Natural killer cell (primary cell): ENCODE measurements around the gene U2AF1. TPM values are rescaled to one million over a fixed set of nuclear protein-coding genes. Genes with fewer than 3 reads are reported as not detected.
"Not testable (repeated sequence)": the region's sequence is repeated elsewhere in the genome, so short reads cannot be mapped to it uniquely, and the experiment has no call there.

Experiments
- ATAC-seq, 3 donors: fragments of 150-1000 bp in 2 of 3; fragments of 200-7000 bp in 1 of 3; cut with Tn5 transposase; 1 replicate in 1 of 3; 2 replicates in 2 of 3; pipeline ENCODE4 v1.10.0; 2021; ENCODE audit warnings: mild to moderate bottlenecking in 2 of 3, moderate library complexity in 2 of 3
- DNase-seq, 2 donors: peaks; one replicate each; pipeline versions ENCODE4 v3.0.0 to v3.0.0-alpha.2; 2013 to 2021; ENCODE audit warnings: mixed read lengths in 1 of 2
- H3K27ac ChIP-seq: one replicate; pipeline ENCODE4 v1.5.1; 2013; ENCODE audit warnings: mild to moderate bottlenecking, low read length
- H3K27me3 ChIP-seq: one replicate; pipeline ENCODE4 v1.6.1; 2013; ENCODE audit warnings: low read length; ENCODE audit not compliant: control insufficient read depth, insufficient read depth
- H3K36me3 ChIP-seq: one replicate; pipeline ENCODE4 v1.6.1; 2013; ENCODE audit warnings: low read length; ENCODE audit not compliant: control insufficient read depth, insufficient read depth
- H3K4me1 ChIP-seq: one replicate; pipeline ENCODE4 v1.6.1; 2013; ENCODE audit warnings: low read length; ENCODE audit not compliant: control insufficient read depth, insufficient read depth
- H3K4me3 ChIP-seq: one replicate; pipeline ENCODE4 v1.5.1; 2013; ENCODE audit warnings: low read length
- H3K9me3 ChIP-seq: one replicate; pipeline ENCODE4 v1.6.1; 2013; ENCODE audit warnings: low read length; ENCODE audit not compliant: control insufficient read depth, insufficient read depth
- H3K27ac Mint-ChIP-seq, 2 donors: one replicate each; pipeline ENCODE4 v1.8.0; 2022; ENCODE audit warnings: mild to moderate bottlenecking in 2 of 2, mixed read lengths in 2 of 2, moderate library complexity in 1 of 2
- H3K27me3 Mint-ChIP-seq, 2 donors: one replicate each; pipeline ENCODE4 v1.8.0; 2022; ENCODE audit warnings: low read depth in 2 of 2, mixed read lengths in 2 of 2
- H3K36me3 Mint-ChIP-seq: one replicate; pipeline ENCODE4 v1.8.0; 2022; ENCODE audit warnings: mixed read lengths
- H3K4me1 Mint-ChIP-seq, 2 donors: one replicate each; pipeline ENCODE4 v1.8.0; 2022; ENCODE audit warnings: mixed read lengths in 2 of 2
- H3K4me3 Mint-ChIP-seq: one replicate; pipeline ENCODE4 v1.8.0; 2022; ENCODE audit warnings: mild to moderate bottlenecking, moderate library complexity, mixed read lengths
- H3K9me3 Mint-ChIP-seq, 2 donors: one replicate each; pipeline ENCODE4 v1.8.0; 2022; ENCODE audit warnings: mixed read lengths in 2 of 2
- WGBS: methylation state at CpG from one replicate; pipeline ENCODE4 v1.1.7; 2013; ENCODE audit warnings: missing lambda C conversion rate; ENCODE audit not compliant: insufficient coverage; 5-methylcytosine and 5-hydroxymethylcytosine counted together
- intact Hi-C: fragments of 100-400 bp; cut with micrococcal nuclease; formaldehyde crosslinking; loops from one replicate; pipeline ENCODE4 v1.14.2; 2022
- total RNA-seq, 4 donors: library from RNA; stranded (reverse); fragments of 120-200 nt in 1 of 4; gene quantifications; one replicate each; pipeline versions ENCODE4 v1.2.3 to v1.2.4, GENCODE V29; 2013 to 2022

U2AF1 gene
- total RNA-seq, 3 donors from 2014 or later (not counting 1 experiment from before 2014, with no cell fraction given) = 9.0 to 363 (median 273) TPM

DNA sequence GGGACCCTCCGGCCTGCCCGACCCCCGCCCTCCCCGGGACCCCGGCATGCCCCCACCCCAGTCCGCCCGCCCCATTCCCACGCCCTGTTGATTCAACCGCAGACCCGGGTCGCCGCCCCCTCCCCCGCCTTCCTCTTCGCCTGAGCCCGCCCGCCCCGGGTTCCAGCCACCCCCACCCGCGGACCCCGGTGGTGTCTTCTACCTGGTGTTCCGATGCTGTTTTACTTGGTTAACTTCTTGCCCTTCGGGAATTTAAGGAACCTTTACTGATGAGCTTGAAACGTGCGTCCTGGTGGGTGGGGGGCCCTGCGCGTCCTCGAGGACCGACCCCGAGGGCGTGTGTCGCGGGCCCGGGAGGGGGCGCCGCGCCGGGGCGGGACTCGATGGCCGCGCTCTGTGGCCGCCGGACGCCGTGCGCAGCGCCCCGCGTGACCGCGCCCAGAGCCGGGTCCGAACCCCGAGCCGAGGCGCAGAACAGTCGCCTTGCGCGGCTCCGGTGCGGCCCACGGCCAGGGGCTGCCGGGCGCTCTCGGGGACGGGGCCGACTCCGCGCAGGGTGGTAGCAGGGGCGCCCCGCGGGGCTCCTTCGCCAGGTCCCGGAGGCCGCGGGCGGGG lies 31.2 kb downstream of the U2AF1 start:
- H3K27me3 ChIP-seq, H3K9me3 Mint-ChIP-seq, H3K36me3 ChIP-seq, DNase-seq, H3K4me1 Mint-ChIP-seq, H3K4me1 ChIP-seq, H3K27me3 Mint-ChIP-seq, H3K27ac Mint-ChIP-seq, H3K4me3 ChIP-seq, intact Hi-C loops, H3K4me3 Mint-ChIP-seq, H3K9me3 ChIP-seq, H3K36me3 Mint-ChIP-seq, H3K27ac ChIP-seq: not testable (repeated sequence)
- ATAC-seq = peak in 1 of 3 donors; percentile 25
- WGBS = no CpG with 5 or more reads among the region's 77 CpGs

DNA sequence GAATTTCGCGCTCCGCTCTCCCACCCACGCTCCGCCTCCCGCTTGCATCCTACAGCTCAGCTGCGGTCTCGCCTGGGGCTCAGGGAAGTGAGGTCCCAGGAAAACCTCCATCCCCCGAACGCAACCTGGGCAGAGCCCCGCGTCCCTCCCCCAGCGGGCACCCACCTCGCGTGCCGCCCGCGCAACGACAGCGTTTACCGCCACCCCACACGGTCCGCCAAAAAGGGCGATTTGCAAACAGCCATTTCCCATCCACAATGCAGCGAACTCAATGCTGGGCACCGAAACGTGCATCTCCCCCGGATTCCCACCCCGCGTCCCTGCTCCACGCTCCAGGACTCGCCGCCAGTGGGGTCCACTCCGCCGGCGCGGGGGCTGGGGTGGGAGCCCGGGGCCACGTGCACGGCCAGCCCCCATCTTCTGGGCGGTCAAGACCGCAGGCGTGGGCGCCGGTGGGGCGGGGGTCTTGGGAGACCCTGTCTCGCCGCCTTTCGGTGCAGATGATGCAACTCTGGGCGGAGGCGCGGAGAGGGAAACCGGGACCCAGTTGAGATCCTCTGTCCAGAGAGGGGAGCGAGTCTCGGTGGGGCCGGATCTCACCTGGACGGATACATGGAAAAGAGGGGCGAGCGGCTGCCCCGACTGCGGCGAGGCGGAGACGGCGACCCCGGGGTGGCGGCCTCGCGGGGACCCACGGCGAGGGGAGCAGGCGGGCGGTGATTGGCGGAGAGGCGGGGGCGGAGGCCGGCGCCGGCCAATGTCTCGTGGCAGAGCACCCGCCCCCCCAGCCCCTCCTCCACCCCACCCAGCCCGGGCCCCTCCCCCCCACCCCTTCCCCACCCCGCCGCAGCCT lies 32.0 kb downstream of the U2AF1 start, which contains the start of gene CBS:
Gene CBS, minus strand, starts transcription at position 666 of the 853 bp plus-strand sequence. CDS start 3,642 bp downstream, outside the sequence.
- ATAC-seq, H3K4me1 Mint-ChIP-seq, H3K4me3 ChIP-seq, H3K4me1 ChIP-seq, H3K9me3 ChIP-seq, H3K36me3 ChIP-seq, intact Hi-C loops, H3K9me3 Mint-ChIP-seq, H3K27ac ChIP-seq, H3K27me3 ChIP-seq, DNase-seq, H3K27me3 Mint-ChIP-seq, H3K36me3 Mint-ChIP-seq, H3K4me3 Mint-ChIP-seq, H3K27ac Mint-ChIP-seq: not testable (repeated sequence)
- WGBS = no CpG with 5 or more reads among the region's 84 CpGs

DNA sequence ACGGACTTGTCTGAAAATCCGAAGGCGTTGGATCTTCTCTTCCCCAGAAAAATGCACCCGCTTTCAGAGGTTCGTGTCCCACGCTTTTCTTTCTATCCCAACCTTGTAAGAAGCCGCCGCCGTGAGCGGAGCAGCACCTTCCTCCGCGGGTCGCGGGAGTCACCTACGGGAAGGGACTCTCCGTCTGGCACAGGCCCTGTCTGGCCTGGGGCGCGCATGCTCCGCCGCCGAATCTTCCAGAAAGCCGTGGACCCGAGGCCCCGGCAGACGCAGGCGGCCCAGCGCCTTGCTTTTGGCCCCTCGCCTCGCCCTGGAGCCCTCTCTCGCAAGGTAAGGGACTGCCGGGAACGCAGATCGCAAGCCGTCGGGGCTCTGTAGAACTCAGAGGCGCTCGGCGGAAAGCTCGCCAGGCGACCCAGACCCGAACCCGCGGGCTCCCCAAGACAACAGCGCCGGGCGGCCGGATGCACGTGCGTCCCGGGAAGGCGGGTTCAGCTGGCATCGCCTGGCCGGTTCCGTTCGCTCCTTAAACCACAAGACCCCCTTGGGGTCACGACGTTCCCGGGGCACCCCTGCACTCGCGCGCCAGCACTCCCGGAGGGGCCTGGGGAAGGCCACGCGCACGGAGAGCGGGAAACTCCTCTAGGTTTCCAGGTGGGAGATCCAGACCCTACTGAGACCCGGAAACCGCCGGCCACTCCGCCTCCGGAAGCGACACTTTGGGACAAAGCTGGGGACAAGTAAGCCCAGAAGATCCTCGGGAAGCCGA lies 32.8 kb downstream of the U2AF1 start:
- H3K9me3 ChIP-seq, H3K36me3 Mint-ChIP-seq, DNase-seq, H3K4me1 Mint-ChIP-seq, H3K27me3 Mint-ChIP-seq, H3K36me3 ChIP-seq, intact Hi-C loops, H3K27me3 ChIP-seq, H3K9me3 Mint-ChIP-seq, H3K4me3 ChIP-seq, H3K4me1 ChIP-seq, H3K27ac Mint-ChIP-seq, ATAC-seq, H3K27ac ChIP-seq, H3K4me3 Mint-ChIP-seq: not testable (repeated sequence)
- WGBS = no CpG with 5 or more reads among the region's 74 CpGs

DNA sequence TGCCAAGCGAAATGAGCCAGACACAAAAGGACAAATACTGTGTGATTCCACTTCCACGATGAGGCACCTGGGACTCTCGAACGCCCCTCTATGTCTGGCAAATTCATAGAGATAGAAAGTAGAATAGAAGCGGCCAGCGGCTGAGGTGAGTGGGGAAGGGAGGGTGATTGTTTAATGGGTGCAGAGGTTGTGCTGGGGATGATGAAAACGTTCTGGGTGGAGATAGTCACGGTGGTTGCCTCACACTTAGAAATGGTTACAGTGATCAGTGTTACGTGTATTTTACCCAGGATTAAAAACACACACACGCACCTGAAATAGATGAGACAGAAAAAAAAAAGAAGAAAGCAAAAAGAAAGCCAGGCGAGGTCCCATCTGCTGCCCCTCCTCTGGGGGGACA lies 34.6 kb downstream of the U2AF1 start:
- intact Hi-C loops, H3K27ac Mint-ChIP-seq, H3K27me3 Mint-ChIP-seq, H3K9me3 Mint-ChIP-seq, H3K4me3 Mint-ChIP-seq, H3K9me3 ChIP-seq, H3K27me3 ChIP-seq, H3K4me1 ChIP-seq, H3K36me3 Mint-ChIP-seq, ATAC-seq, H3K4me1 Mint-ChIP-seq, H3K4me3 ChIP-seq, H3K27ac ChIP-seq, H3K36me3 ChIP-seq, DNase-seq: not testable (repeated sequence)
- WGBS = no CpG with 5 or more reads among the region's 11 CpGs

DNA sequence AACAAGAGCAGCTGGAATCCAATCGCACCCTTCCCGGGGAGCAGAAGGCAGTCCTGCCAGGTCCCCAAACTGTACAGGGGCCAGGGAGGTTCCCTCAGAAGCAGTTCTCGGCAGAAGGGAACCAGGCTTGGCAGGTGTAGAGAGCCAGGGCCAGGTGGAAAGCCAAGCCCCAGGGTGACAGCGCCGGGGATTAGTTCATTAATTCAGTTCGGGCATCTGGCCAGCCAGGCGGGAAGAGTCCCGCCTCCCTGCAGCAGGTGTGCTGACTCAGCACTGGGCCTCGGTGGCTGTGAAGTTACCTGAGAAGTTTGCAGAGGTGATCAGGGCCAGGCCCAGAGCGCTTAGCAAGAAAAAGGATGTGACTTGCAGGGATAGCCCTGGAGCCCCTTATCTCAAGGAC lies 37.7 kb downstream of the U2AF1 start:
- no CpG with 5 or more reads among the region's 10 CpGs for WGBS
- H3K27ac Mint-ChIP-seq, H3K27me3 Mint-ChIP-seq, ATAC-seq, intact Hi-C loops, H3K36me3 Mint-ChIP-seq, DNase-seq, H3K4me3 Mint-ChIP-seq, H3K27ac ChIP-seq, H3K36me3 ChIP-seq, H3K4me1 Mint-ChIP-seq, H3K27me3 ChIP-seq, H3K9me3 Mint-ChIP-seq, H3K9me3 ChIP-seq, H3K4me1 ChIP-seq, H3K4me3 ChIP-seq: not testable (repeated sequence)

DNA sequence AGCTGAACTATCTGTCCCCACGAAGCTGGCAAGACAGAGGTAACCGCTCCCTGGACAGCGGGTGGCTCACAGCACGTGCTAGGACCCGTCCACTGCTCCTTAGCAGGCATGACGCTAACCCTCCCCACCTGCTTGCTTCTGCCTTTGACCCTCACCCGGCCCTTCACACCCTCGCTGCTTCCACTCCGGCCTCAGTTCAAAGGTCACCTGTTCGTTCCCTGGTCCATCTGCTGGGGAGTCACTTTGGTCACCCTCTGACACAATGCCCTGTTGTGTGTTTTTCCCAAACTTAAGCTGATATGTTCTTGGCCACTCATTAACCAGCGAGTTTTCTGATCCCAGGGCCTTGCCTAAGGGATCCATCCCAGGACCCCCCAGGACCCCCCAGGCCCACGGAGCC lies 39.3 kb downstream of the U2AF1 start:
- ATAC-seq, H3K4me1 ChIP-seq, H3K27ac Mint-ChIP-seq, H3K27me3 Mint-ChIP-seq, H3K4me1 Mint-ChIP-seq, H3K4me3 Mint-ChIP-seq, H3K27me3 ChIP-seq, H3K36me3 Mint-ChIP-seq, DNase-seq, H3K27ac ChIP-seq, intact Hi-C loops, H3K9me3 Mint-ChIP-seq, H3K36me3 ChIP-seq, H3K9me3 ChIP-seq, H3K4me3 ChIP-seq: not testable (repeated sequence)
- 96% methylated on average over 4 of the region's 12 CpGs for WGBS

DNA sequence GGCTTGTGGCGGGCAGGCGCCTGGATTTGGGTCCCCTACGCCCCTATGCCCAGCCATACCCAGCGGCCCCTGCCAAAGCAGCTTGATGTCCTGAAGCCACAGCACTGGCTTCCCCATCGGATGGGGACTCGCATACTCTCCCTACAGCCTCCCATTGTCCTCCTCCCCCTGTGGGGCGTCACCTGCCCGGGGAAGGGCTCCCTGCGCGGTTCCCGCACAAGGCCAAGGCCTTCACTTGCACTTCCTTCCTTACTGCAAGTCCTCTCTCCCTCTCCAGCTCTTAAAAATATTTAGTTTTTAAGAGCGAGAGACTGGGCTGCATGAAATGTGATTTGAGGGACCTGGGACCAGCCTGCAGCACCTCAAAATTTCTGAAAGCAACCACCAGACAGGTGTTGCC lies 40.7 kb downstream of the U2AF1 start:
- intact Hi-C loops, H3K27me3 ChIP-seq, H3K36me3 Mint-ChIP-seq, DNase-seq, H3K4me1 Mint-ChIP-seq, H3K27ac ChIP-seq, H3K4me1 ChIP-seq, H3K4me3 Mint-ChIP-seq, H3K27ac Mint-ChIP-seq, H3K9me3 Mint-ChIP-seq, H3K27me3 Mint-ChIP-seq, H3K9me3 ChIP-seq, H3K36me3 ChIP-seq, ATAC-seq, H3K4me3 ChIP-seq: not testable (repeated sequence)
- no CpG with 5 or more reads among the region's 12 CpGs for WGBS
